Measurements from ENCODE around the gene ASPA.
A peak's percentile ranks its signal among the peaks of the same experiment; 100 is the strongest.

Gene ASPA

DNA sequence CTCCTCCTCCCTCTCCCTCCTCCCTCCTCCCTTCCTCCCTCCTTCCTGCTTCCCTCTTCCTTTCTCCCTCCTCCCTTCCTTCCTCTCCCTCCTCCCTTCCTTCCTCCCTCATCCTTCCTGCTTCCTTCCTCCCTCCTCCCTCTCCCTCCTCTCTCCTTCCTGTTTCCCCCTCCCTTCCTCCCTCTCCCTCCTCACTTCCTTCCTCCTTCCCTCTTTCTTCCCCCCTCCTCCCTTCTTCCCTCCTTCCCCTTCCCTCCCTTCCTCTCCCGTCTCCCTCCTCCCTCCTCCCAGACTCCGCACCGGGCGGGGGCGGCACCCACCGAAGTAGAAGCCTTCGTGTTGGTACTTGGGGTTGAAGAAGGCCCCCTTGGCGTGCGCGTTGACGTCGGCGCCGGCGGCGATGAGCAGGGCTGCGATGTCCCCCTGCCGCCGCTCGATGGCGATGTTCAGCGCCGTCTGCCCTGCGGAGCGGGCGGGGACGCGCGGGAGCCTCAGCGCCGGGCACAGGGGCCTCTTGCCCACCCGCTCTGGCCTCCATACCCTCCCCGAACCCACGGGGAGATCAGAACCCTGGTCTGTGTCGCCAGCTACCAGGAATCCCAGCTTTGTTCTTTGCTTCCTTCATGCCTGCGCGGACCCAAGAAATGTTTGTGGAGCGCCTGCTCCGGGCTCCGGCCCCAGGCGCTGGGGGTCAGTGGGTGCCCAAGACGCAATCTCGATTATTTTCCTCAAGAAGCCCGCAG lies 59.6 kb downstream of the ASPA start:
- DNase-seq, result peak; percentile 29

- no peak for DNase-seq
These were observed 60.9 kb downstream of the ASPA start for GRCh38 chr17:3536716-3537115.

- no peak for DNase-seq
These were observed 64.2 kb downstream of the ASPA start for GRCh38 chr17:3539881-3540540.

DNA sequence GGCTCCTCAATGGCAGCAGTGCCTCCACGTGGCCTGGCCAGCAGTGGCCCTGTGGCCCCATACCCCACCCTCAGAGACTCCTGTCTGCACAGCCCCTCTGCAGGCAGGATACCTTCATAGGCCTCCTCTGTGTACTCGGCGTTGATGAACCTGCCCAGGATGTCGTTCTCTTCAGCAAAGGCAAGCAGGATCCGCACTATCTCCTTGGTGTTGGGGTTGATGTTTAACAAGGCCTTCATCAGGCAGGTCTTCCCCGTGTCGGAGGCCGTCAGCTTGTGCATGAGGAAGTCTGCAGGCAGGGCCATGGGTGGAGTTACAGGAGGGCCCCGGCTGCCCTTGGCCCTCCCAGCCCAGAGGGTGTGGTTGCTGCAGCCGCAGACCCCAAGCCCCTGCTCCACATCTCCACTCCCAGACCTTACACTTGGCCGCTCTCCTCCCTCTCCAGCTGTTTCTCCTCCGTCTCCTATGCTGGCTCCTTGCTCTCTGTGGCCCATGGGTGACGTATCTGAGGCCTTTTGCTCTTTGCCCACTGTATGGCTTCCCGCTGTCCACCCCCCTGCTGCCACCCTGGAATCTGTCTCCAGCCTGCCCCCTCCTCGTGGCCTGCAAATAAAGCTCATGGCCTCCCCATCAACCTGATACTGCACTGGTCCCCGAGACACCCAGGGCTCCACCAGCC lies 66.8 kb downstream of the ASPA start:
- no peak for DNase-seq

DNA sequence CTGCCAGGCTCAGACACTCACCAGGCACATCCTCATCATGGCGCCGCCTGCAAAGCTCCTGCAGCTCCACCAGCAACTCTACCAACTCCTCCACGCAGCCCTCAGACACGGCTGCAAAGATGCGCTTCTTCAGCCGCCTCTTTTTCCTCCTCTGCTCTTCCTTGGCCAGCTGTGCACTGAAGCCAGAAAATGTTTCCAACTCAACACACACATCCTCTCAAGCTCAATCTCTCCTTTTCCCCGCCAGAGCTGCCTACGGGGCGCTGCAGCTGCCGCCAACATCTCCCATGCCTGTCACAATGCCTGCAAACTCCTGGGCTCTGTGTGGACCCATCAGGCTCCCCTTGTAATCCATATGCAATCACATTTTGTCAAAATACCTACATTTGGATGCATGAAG lies 67.7 kb downstream of the ASPA start:
- no peak for DNase-seq

DNA sequence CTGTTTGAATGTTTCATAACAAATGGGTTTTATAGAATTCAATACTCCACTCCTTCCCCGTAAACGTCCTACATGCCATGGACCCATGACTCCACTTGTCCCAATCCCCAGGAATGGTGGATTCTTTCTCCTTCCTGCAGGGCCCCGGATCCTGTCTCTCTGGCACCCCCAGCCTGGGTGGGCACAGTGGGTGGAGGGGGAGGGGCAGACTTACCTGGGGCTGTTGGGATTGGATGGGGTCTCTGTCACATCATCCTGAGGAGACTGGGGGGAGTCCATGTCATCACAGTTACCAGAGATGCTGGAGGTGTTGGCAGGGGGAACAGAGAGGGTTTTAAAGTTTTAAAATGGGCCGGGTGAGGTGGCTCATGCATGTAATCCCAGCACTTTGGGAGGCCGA lies 68.6 kb downstream of the ASPA start:
- no peak for DNase-seq

GRCh38 chr17:3545151-3545550 lies 69.4 kb downstream of the ASPA start:
- no peak for DNase-seq

DNA sequence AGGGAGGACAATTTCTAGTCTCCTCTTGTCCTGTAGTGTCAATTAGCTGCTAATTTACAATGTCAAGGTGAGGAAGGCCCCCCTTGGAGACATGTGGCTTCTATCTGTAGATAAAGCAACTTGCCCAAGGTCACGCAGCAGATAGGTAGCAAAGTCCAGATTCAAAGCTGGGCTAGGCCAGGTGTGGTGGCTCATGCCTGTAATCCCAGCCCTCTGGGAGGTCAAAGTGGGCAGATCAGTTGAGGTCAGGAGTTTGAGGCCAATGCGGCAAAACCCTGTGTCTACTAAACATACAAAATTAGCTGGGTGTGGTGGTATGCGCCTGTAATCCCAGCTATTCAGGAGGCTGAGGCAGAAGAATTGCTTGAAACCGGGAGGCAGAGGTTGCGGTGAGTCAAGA lies 70.7 kb downstream of the ASPA start:
- no peak for DNase-seq

- no peak for DNase-seq
These were observed 71.2 kb downstream of the ASPA start for GRCh38 chr17:3546997-3547396.

DNA sequence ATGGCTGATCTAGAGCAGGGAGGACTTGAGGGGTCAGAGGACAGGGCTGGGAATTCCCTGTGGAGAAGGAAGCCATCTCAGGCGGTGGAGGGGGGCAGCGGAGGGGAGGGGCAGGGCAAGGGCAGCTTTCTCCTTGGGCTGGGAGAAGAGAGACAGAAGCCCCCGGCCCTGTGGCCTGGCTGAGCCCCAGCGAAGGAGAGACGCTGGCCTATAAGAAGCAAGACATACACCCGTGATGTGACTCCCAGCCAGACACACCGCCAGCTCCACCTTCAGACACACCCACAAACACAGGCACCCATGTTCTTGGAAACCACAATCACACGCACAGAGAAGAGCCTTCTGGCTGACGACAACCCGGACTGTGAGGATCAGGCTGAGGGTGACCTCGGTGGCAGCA lies 71.8 kb downstream of the ASPA start:
- DNase-seq, result no peak

DNA sequence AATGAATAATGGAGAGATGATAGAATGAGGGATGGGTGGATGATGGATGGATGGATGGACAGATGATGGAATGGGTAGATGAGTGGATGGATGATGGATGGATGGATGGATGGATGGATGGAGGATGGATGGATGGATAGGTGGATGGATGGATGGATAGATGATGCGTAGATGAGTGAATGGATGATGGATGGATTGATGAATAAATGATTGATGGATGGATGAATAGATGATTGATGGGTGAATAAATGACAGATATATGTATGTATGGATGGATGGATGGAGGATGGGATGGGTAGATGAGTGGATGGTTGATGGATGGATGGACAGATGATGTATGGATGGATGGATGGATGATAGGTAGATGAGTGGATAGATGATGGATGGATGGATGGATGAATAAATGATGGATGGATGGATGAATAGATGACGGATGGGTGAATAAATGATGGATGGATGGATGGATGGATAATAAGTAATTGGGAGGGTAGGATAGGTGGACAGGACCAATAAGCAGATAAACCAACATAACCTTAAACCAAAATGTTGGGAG lies 73.9 kb downstream of the ASPA start:
- DNase-seq, result no peak

- no peak for DNase-seq
These were observed 75.4 kb downstream of the ASPA start for GRCh38 chr17:3551189-3551588.

DNA sequence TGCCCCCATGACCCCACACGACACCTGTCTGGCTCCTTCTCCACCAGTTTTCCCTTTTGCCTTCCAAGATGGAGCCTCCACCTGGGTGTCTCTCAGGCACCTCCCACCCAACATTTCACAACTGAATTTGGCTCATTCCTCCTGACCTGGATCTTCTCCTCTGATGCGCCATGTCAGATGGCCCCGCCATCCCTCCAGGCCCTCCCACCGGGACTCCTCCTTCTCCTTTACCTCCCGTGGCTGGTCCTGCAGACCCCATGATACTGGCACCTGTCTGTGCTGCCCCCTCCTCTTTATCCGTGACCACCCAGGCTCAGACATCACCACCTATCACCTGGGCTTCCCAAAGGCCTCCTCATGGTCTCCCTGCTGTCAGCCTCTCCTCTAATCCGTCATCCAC lies 77.1 kb downstream of the ASPA start:
- DNase-seq, result no peak

Data from NCI-H1105 treated with DMSO at 0.1 percent for 48 hours (cell line).